Neutrophil (primary cell): ENCODE measurements around the gene LAPTM5.

Source experiments
- H3K27ac ChIP-seq: fragments of 200-600 bp; sonication (generic); 2 replicates; pipeline ENCODE4 v1.5.1; 2016; ENCODE audit warnings: mild to moderate bottlenecking, moderate library complexity
- H3K27me3 ChIP-seq: fragments of 200-600 bp; sonication (generic); 2 replicates; pipeline ENCODE4 v1.6.0; 2016; ENCODE audit warnings: mild to moderate bottlenecking
- H3K36me3 ChIP-seq: fragments of 200-600 bp; sonication (generic); 2 replicates; pipeline ENCODE4 v1.5.1; 2017
- H3K4me1 ChIP-seq, 2 experiments: fragments of 200-600 bp in 1 of 2; sonication (generic) in 1 of 2; 1 replicate in 1 of 2; 2 replicates in 1 of 2; pipeline versions ENCODE4 v1.5.1 to v1.6.1; 2013 to 2016; ENCODE audit warnings: low read depth in 1 of 2, low read length in 1 of 2, mild to moderate bottlenecking in 1 of 2, moderate library complexity in 1 of 2; ENCODE audit not compliant: control insufficient read depth in 1 of 2, insufficient read depth in 1 of 2
- H3K4me3 ChIP-seq, 2 experiments: fragments of 200-600 bp in 1 of 2; sonication (generic) in 1 of 2; 1 replicate in 1 of 2; 2 replicates in 1 of 2; pipeline ENCODE4 v1.5.1; 2013 to 2016; ENCODE audit warnings: low read depth in 1 of 2, low read length in 1 of 2, mild to moderate bottlenecking in 1 of 2, moderate library complexity in 1 of 2
- H3K9me3 ChIP-seq: fragments of 200-600 bp; sonication (generic); 2 replicates; pipeline ENCODE4 v1.5.1; 2016
- TF ChIP-seq, protein P1 (sequence below): fragments of 200-600 bp; sonication (generic); IDR thresholded peaks from 2 replicates; pipeline ENCODE4 v1.5.1; 2016; ENCODE audit warnings: antibody characterized with exemption

Gene LAPTM5

DNA sequence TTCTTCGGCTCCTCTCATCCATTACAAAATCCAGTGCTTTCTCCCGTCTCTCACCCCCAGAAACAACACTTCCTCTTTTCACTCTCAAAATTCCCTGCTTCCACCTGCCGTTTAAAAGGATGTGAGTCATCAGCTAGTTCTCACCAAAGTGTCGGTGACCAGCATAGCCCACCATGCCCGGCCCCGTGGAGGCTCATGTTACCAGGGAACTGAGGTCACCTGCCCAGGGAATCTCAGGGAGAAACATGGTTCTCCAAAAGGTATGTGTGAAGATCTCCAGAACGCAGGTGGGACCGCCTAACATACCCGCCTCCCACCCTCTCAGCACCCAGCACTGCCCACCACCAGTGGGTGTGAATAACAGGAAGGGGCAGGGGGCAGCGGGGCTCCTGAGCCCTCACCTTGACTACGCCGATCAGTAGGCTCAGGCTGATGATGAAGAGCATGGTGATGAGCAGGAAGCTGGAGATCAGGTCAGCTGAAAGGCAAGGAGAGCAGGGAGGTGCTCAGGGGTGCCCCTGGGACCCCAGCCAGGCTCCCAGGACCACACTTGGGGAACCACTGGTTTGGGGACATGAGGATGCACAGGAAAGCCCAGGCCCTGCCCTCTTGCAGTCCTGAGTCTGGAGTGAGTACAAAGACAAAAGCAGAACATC is 16.2 kb downstream of the LAPTM5 start:
- TF ChIP-seq, protein P1, sequence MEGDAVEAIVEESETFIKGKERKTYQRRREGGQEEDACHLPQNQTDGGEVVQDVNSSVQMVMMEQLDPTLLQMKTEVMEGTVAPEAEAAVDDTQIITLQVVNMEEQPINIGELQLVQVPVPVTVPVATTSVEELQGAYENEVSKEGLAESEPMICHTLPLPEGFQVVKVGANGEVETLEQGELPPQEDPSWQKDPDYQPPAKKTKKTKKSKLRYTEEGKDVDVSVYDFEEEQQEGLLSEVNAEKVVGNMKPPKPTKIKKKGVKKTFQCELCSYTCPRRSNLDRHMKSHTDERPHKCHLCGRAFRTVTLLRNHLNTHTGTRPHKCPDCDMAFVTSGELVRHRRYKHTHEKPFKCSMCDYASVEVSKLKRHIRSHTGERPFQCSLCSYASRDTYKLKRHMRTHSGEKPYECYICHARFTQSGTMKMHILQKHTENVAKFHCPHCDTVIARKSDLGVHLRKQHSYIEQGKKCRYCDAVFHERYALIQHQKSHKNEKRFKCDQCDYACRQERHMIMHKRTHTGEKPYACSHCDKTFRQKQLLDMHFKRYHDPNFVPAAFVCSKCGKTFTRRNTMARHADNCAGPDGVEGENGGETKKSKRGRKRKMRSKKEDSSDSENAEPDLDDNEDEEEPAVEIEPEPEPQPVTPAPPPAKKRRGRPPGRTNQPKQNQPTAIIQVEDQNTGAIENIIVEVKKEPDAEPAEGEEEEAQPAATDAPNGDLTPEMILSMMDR, result no peak
- Histone ChIP-seq H3K27me3 (no peaks in the 10 kb centered on the region), H3K9me3 (peaks cover 5% of the 10 kb centered on the region), H3K4me3 (peak overlapping the region in 1 of 2 experiments; percentile 24), H3K27ac (peak overlapping the region; percentile 100), H3K4me1 (peaks cover 59 to 76% of the 10 kb centered on the region in 2 experiments), H3K36me3 (peaks cover 96% of the 10 kb centered on the region)

- Histone ChIP-seq H3K36me3 (peaks cover 96% of the 10 kb centered on the region), H3K9me3 (peaks cover 6% of the 10 kb centered on the region), H3K4me1 (peaks cover 50 to 73% of the 10 kb centered on the region in 2 experiments), H3K27me3 (no peaks in the 10 kb centered on the region), H3K27ac (peak overlapping the region; percentile 100), H3K4me3 (peak overlapping the region in 1 of 2 experiments; percentile 24)
- TF ChIP-seq, protein P1, result no peak
Observed at GRCh38 chr1:30740251-30741238, 17.0 kb downstream of the LAPTM5 start.

DNA sequence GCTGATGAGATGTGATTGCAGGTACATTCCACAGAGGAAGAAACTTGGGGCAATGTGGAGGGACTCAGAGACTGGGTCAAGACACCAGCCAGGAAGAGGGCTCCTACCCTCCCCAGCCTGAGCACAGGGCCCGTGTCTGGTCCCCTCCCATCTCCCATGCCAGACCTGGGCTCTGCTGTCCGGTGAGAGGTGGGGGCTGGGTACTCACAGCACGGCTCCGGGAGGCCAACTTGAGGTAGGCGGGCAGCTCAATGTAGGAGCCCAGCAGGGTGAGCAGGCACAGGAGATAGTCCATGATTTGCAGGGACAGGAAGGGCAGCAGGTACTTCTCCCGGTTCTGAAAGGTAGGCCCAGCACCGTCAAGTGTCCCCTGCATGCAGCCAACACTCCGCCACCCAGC is 18.0 kb downstream of the LAPTM5 start:
- Histone ChIP-seq H3K27me3 (no peaks in the 10 kb centered on the region), H3K36me3 (peaks cover 99% of the 10 kb centered on the region), H3K27ac (peak overlapping the region; percentile 100)

DNA sequence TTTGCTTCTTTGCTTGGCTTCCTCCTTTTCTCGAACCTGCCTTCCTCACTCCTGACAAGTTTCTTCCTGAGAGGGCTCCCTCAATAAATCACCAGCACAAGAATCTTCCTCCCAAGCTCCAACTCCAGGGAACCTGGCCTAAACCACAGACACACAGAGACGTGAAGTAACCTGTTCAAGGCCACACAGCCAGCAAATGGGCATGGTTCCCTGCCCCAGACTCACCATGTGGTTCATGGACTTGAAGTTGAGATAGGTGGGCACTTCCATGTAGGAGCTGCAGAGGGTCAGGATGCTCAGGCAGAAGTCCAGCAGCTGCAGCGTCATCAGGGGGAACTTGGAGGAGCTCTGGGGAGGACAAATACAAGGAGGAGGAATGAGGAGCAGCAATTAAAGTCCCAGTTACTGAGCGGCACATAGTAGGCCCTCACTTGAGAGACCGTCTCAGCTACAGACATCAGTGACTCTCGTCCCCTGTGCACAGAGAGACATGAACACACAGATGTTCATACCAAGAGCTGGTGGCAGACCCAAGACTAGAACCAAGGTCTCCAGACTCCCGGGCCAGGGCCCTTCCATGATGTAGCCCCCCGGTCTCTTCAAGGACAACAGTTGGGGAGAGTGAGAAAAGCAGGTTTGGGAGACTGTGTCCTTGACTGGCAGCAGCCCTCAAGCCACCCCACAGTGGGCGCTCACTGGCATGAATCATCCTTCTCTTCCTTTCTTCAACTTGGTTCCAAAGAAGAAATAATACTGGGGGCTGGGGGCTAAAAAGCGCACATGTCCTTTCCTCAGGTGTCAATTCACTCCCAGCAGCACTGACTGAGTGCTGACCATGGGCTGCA is 18.6 kb downstream of the LAPTM5 start:
- Histone ChIP-seq H3K36me3 (peaks cover 99% of the 10 kb centered on the region), H3K27ac (peak overlapping the region; percentile 100), H3K4me1 (peaks cover 35 to 65% of the 10 kb centered on the region in 2 experiments), H3K9me3 (peaks cover 7% of the 10 kb centered on the region), H3K4me3 (no peak overlapping the region), H3K27me3 (no peaks in the 10 kb centered on the region)
- TF ChIP-seq, protein P1, result no peak

More for the DNA sequence above, 18.0 kb downstream of the LAPTM5 start:
- H3K9me3 ChIP-seq, result peaks cover 7% of the 10 kb centered on the region
- no peak overlapping the region for H3K4me3 ChIP-seq
- TF ChIP-seq, protein P1, result no peak
- H3K4me1 ChIP-seq, result peaks cover 42 to 65% of the 10 kb centered on the region in 2 experiments

DNA sequence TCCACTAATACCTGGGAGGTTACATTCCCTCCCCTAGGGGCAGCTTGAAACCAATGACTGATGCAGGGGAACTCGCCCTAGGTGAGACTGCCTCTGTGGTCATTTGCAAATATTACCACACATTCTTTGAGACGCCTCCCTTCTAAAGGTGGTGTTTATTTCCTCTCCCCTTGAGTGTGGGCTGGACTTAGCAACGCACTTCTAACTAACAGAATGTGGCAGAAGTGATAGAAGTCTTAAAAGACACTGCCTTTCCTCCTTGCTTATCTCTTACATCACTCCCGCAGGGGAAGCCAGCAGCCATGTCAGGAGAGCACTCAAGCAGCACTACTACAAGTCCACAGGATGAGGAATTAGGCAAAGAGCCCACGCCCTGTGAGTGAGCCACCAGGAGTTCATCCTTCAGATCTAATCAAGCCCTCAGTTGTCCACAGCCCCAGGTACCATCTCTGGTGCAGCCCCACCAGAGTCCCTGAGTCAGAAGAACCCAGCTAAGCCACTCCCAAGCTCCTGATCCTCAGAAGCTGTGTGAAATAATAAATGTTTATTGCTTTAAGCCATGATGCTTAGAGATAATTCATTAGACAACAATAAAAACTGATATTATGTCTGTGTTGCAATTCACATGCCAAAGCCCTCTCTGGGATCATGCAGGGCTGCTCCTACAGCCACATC is 19.4 kb downstream of the LAPTM5 start:
- Histone ChIP-seq H3K9me3 (peaks cover 7% of the 10 kb centered on the region), H3K27me3 (no peaks in the 10 kb centered on the region), H3K4me3 (no peak overlapping the region), H3K4me1 (peaks cover 28 to 59% of the 10 kb centered on the region in 2 experiments), H3K27ac (peak overlapping the region; percentile 100), H3K36me3 (peaks cover 100% of the 10 kb centered on the region)
- TF ChIP-seq, protein P1, result no peak
